Lung (tissue), 12 donors: ENCODE results near the gene DDIT4. TPM values are rescaled to one million over a fixed set of nuclear protein-coding genes. Genes with fewer than 3 reads are reported as not detected.

Experiments used
- ATAC-seq: fragments of 200-7000 bp; cut with Tn5 transposase; one replicate; pipeline ENCODE4 v1.9.1; 2020; ENCODE audit warnings: moderate number of reproducible peaks; ENCODE audit not compliant: insufficient read depth, low FRiP score
- DNase-seq, 3 donors: peaks; one replicate each; pipeline ENCODE4 v3.0.0-alpha.2; 2013 to 2017
- H3K27ac ChIP-seq, 2 donors: one replicate each; pipeline ENCODE4 v1.5.1; 2013; ENCODE audit warnings: mild to moderate bottlenecking in 2 of 2, moderate library complexity in 2 of 2, control low read depth in 1 of 2, inconsistent platforms in 1 of 2, low read depth in 1 of 2, low read length in 1 of 2
- H3K27me3 ChIP-seq, 3 donors: one replicate each; pipeline ENCODE4 v1.5.1; 2013; ENCODE audit warnings: low read length in 2 of 3; ENCODE audit not compliant: control insufficient read depth in 3 of 3, insufficient read depth in 3 of 3
- H3K36me3 ChIP-seq, 4 donors: one replicate each; pipeline ENCODE4 v1.5.1; 2013; ENCODE audit warnings: low read length in 4 of 4, mild to moderate bottlenecking in 1 of 4, moderate library complexity in 1 of 4; ENCODE audit not compliant: control insufficient read depth in 4 of 4, insufficient read depth in 4 of 4
- H3K4me1 ChIP-seq, 5 donors: one replicate each; pipeline ENCODE4 v1.5.1; 2013; ENCODE audit warnings: low read length in 5 of 5, mild to moderate bottlenecking in 2 of 5, moderate library complexity in 1 of 5; ENCODE audit not compliant: control insufficient read depth in 5 of 5, insufficient read depth in 5 of 5
- H3K4me3 ChIP-seq: one replicate; pipeline ENCODE4 v1.5.1; 2013; ENCODE audit warnings: mild to moderate bottlenecking, control low read depth, moderate library complexity
- H3K9ac ChIP-seq, 2 donors: one replicate each; pipeline ENCODE4 v1.5.1; 2013; ENCODE audit warnings: low read length in 2 of 2, control low read depth in 1 of 2; ENCODE audit not compliant: insufficient read depth in 1 of 2
- H3K9me3 ChIP-seq, 4 donors: one replicate each; pipeline ENCODE4 v1.5.1; 2013; ENCODE audit warnings: low read length in 3 of 4, mild to moderate bottlenecking in 1 of 4, moderate library complexity in 1 of 4; ENCODE audit not compliant: control insufficient read depth in 4 of 4, insufficient read depth in 3 of 4
- WGBS, 2 donors: extraction: QIAGEN DNeasy Blood & Tissue Kit; methylation state at CpG; one replicate each; pipeline ENCODE4 v1.1.7; 2013; 5-methylcytosine and 5-hydroxymethylcytosine counted together
- polyA plus RNA-seq, 2 donors: library from polyadenylated mRNA; stranded (reverse); fragments of 200-250 nt; gene quantifications; one replicate each; pipeline ENCODE4 v1.2.1, GENCODE V29; 2013
- total RNA-seq, 2 donors: library from RNA; depleted of rRNA in 1 of 2; stranded (reverse); fragments of >200 nt in 1 of 2; gene quantifications; one replicate each; pipeline ENCODE4 v1.2.1, GENCODE V29; 2014 to 2021
- TF ChIP-seq, protein P1 (sequence below): IDR thresholded peaks from 2 replicates; pipeline ENCODE4 v1.5.1; 2012; ENCODE audit warnings: mild to moderate bottlenecking; ENCODE audit errors: control extremely low read depth, extremely low read depth
- donor health status: control.
- donor health status: control.
- donor health status: Bipolar disorder and iron deficiency.
- donor health status: healthy.
- donor health status: DM: yes; HTN: yes; CAD: no.

The DDIT4 gene
- total and polyA plus RNA-seq, 4 donors: 55.3 to 190 (median 171) TPM

DNA sequence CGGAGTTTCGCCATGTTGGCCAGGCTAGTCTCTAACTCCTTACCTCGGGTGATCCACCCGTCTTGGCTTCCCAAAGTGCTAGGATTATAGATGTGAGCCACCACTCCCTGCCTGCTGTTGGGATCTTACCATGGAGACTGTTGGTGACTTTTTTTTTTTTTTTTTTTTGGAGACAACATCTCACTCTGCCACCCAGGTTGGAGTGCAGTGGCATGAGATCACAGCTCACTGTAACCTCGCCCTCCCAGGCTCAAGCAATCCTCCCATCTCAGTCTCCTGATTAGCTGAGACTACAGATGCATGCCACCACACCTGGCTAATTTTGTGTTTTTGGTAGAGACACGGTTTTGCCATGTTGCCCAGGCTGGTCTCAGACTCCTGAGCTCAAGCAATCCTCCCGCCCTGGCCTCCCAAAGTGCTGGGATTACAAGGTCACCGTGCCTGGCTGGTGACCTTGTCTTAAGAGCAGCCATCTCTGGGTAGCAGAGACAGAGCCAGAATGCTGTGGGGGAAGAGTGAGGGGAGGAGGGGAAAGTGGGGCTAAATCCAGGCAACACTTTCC is 32.0 kb upstream of the DDIT4 start:
- ATAC-seq: no peak
- 93 to 94% methylated on average over 8 of the region's 8 CpGs for WGBS, 2 donors
- no peak for DNase-seq
- Histone ChIP-seq H3K4me3 (no peak overlapping the region), H3K9me3 (no peaks in the 10 kb centered on the region), H3K4me1 (peaks cover 23 to 36% (median 27%) of the 10 kb centered on the region in 5 donors), H3K36me3 (peaks cover 0 to 2% (median 0%) of the 10 kb centered on the region in 4 donors), H3K27me3 (no peaks in the 10 kb centered on the region), H3K27ac (peak overlapping the region in 1 of 2 donors; percentile 72), H3K9ac (no peak overlapping the region)
- TF ChIP-seq, protein P1, sequence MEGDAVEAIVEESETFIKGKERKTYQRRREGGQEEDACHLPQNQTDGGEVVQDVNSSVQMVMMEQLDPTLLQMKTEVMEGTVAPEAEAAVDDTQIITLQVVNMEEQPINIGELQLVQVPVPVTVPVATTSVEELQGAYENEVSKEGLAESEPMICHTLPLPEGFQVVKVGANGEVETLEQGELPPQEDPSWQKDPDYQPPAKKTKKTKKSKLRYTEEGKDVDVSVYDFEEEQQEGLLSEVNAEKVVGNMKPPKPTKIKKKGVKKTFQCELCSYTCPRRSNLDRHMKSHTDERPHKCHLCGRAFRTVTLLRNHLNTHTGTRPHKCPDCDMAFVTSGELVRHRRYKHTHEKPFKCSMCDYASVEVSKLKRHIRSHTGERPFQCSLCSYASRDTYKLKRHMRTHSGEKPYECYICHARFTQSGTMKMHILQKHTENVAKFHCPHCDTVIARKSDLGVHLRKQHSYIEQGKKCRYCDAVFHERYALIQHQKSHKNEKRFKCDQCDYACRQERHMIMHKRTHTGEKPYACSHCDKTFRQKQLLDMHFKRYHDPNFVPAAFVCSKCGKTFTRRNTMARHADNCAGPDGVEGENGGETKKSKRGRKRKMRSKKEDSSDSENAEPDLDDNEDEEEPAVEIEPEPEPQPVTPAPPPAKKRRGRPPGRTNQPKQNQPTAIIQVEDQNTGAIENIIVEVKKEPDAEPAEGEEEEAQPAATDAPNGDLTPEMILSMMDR: no peak

DNA sequence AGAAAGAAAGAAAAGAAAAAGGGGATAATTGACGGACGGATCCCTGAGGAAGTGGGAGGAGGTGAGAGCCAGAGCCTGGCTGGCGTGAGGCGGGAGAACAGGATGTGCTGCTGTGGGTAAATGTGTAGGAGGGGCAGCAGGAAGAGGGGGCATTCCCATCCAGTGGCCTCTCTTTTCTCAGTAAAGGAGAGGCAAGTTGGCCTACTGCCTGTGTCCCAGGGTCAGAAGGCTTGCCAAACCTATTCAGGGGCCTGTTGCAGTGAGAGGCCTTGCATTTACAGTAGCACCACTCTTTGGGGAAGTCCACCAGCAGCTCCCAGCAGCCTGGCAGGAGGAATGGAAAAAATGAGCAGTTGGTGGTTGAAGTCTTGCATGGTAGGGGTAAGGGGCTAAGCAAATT is 31.0 kb upstream of the DDIT4 start:
- peak; percentile 67 to 87 (median 79) for DNase-seq
- peaks cover 25 to 36% (median 30%) of the 10 kb centered on the region in 5 donors for H3K4me1 ChIP-seq
- H3K27ac ChIP-seq: peak overlapping the region; percentile 72 to 85
- H3K9ac ChIP-seq: no peak overlapping the region
- peak; percentile 27 for ATAC-seq
- 33 to 46% methylated on average over 4 of the region's 4 CpGs for WGBS, 2 donors
- no peaks in the 10 kb centered on the region for H3K9me3 ChIP-seq
- no peak overlapping the region for H3K4me3 ChIP-seq
- TF ChIP-seq, protein P1: no peak
- H3K36me3 ChIP-seq: no peaks in the 10 kb centered on the region
- no peaks in the 10 kb centered on the region for H3K27me3 ChIP-seq

DNA sequence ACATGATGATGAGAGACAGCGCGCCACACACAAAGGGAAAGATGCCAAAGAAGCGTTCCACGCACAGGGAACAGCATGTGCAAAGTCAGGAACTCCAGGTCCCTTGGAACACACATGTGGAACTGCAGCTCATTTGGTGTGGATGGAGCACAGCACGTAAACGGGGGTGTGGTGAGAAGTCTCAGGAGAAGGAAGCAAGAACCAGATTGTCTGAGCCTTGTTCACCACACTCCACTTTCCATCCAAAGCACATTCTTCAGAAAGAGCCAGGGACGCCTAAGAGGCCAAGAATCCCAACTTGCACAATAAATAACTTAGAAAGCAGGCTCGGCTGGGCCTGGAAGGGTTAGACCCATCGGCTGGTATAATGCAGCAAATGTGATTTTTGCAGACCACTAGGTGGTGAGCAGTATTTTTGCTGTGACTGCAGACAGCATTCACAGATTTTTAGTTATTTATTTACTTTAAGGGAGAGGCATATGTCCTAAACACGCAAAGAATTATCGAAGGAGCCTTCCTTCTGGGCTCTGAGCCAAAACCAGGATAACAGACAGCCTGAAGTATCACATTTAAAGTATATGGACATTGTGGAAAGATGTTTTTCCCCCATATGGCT is 29.8 kb upstream of the DDIT4 start:
- Histone ChIP-seq H3K4me3 (no peak overlapping the region), H3K9me3 (no peaks in the 10 kb centered on the region), H3K36me3 (no peaks in the 10 kb centered on the region), H3K27ac (peak overlapping the region; percentile 36 to 62), H3K27me3 (no peaks in the 10 kb centered on the region), H3K4me1 (peaks cover 27 to 49% (median 38%) of the 10 kb centered on the region in 5 donors), H3K9ac (peak overlapping the region in 1 of 2 donors; percentile 72)
- ATAC-seq (no peak), DNase-seq (peak; percentile 81 to 94 (median 92))
- 51 to 78% methylated on average over 11 of the region's 11 CpGs for WGBS, 2 donors
- TF ChIP-seq, protein P1: no peak
